Body of pancreas (tissue), 4 donors: ENCODE data around the gene AGBL4. TPM values are rescaled to one million over a fixed set of nuclear protein-coding genes. Genes with fewer than 3 reads are reported as not detected.

Experiments used
- ATAC-seq: fragments of 150-250 bp; one replicate; pipeline ENCODE4 v1.9.1; 2016
- DNase-seq, 4 donors: peaks; one replicate each; pipeline ENCODE4 v3.0.0-alpha.2; 2019
- H3K27ac ChIP-seq, 4 donors: fragments of 200-600 bp; sonication (generic); 1 replicate in 3 of 4; 2 replicates in 1 of 4; pipeline versions ENCODE4 v1.5.1 to v1.6.1; 2016 to 2019; ENCODE audit warnings: mild to moderate bottlenecking in 1 of 4, mixed read lengths in 1 of 4, moderate library complexity in 1 of 4
- H3K27me3 ChIP-seq, 2 donors: fragments of 200-600 bp; sonication (generic); one replicate each; pipeline ENCODE4 v1.6.0; 2016; ENCODE audit warnings: mild to moderate bottlenecking in 1 of 2
- H3K36me3 ChIP-seq, 2 donors: fragments of 200-600 bp; sonication (generic); replicated peaks in 1 of 2; 2 replicates each; pipeline ENCODE4 v1.5.1; 2016; ENCODE audit warnings: low read depth in 2 of 2; ENCODE audit not compliant: insufficient read depth in 1 of 2
- H3K4me1 ChIP-seq: fragments of 200-600 bp; sonication (generic); one replicate; pipeline ENCODE4 v1.6.0; 2016
- H3K4me3 ChIP-seq, 2 donors: fragments of 200-600 bp; sonication (generic); 1 replicate in 1 of 2; 2 replicates in 1 of 2; pipeline ENCODE4 v1.5.1; 2016 to 2019
- H3K9me3 ChIP-seq, 3 donors: fragments of 200-600 bp; sonication (generic); 1 replicate in 2 of 3; 2 replicates in 1 of 3; pipeline ENCODE4 v1.5.1; 2016
- CTCF ChIP-seq, 7 experiments: fragments of 450-650 bp in 4 of 7; fragments of 200-600 bp in 3 of 7; sonication (generic) in 3 of 7; IDR thresholded peaks; one replicate each; pipeline ENCODE4 v1.5.1; 2016 to 2019; ENCODE audit warnings: antibody characterized with exemption in 7 of 7
- POLR2A ChIP-seq, 3 donors: fragments of 450-650 bp; IDR thresholded peaks; one replicate each; pipeline ENCODE4 v1.6.1; 2016; ENCODE audit warnings: antibody characterized with exemption in 3 of 3, mild to moderate bottlenecking in 2 of 3
- WGBS, 2 donors: methylation state at CpG; one replicate each; pipeline ENCODE4 v1.1.5; 2017; 5-methylcytosine and 5-hydroxymethylcytosine counted together
- intact Hi-C: fragments of 100-400 bp; cut with DNase I; formaldehyde crosslinking; loops from one replicate; pipeline ENCODE4 v1.15.1; 2023
- total RNA-seq, 2 donors: library from RNA; depleted of rRNA; stranded (reverse); fragments of >200 nt; gene quantifications; one replicate each; pipeline ENCODE4 v1.1.0, GENCODE V29; 2016

AGBL4 gene
- total RNA-seq, 2 donors from 2014 or later = 0.33 to 0.78 TPM

- no peaks in the 10 kb centered on the region for H3K36me3 ChIP-seq
- TF ChIP-seq CTCF (IDR thresholded peaks at IDR 0.05) = no peak
- TF ChIP-seq POLR2A (IDR thresholded peaks at IDR 0.05) = no peak
- H3K4me3 ChIP-seq = no peak overlapping the region
- DNase-seq = peak in 3 of 4 donors; percentile 13 to 27 (median 26)
- WGBS, 2 donors = 52 to 57% methylated on average over 8 of the region's 8 CpGs
- H3K9me3 ChIP-seq = no peaks in the 10 kb centered on the region
- no peaks in the 10 kb centered on the region for H3K27me3 ChIP-seq
- intact Hi-C loops = no loop called here
- H3K27ac ChIP-seq = no peak overlapping the region
- H3K4me1 ChIP-seq = no peaks in the 10 kb centered on the region
- ATAC-seq = no peak
Measured at GRCh38 chr1:48917901-48918603, 1105.7 kb downstream of the AGBL4 start.

DNA sequence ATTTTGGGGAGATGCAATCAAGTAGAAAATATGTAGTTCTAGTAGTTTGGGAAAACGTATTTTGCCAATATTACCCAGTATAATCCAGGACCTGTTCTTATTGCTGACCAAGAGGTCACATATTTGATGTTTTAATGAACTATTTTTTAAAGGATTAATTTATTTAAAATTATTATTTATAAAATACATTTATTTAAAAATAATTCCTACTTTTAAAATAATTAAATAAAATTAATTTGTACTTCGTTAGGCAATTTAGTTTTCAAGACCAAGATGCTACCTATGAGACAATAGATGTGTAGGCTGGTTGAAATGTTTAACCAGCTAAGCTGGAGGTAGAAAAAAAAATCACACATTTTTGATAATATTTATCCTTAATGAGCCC lies 1106.7 kb downstream of the AGBL4 start:
- TF ChIP-seq CTCF (IDR thresholded peaks at IDR 0.05) = no peak
- WGBS, 2 donors = 66 to 79% methylated on average over 2 of the region's 2 CpGs
- intact Hi-C loops = no loop called here
- Histone ChIP-seq H3K27ac (no peak overlapping the region), H3K4me3 (no peak overlapping the region), H3K36me3 (no peaks in the 10 kb centered on the region), H3K9me3 (no peaks in the 10 kb centered on the region), H3K27me3 (no peaks in the 10 kb centered on the region), H3K4me1 (no peaks in the 10 kb centered on the region)
- DNase-seq (no peak), ATAC-seq (no peak)

GRCh38 chr1:48916130-48917069 lies 1107.4 kb downstream of the AGBL4 start:
- 24 to 30% methylated on average over 5 of the region's 5 CpGs for WGBS, 2 donors
- Histone ChIP-seq H3K9me3 (no peaks in the 10 kb centered on the region), H3K27ac (no peak overlapping the region), H3K4me3 (no peak overlapping the region), H3K27me3 (no peaks in the 10 kb centered on the region), H3K36me3 (no peaks in the 10 kb centered on the region), H3K4me1 (no peaks in the 10 kb centered on the region)
- intact Hi-C loops = no loop called here
- TF ChIP-seq POLR2A (IDR thresholded peaks at IDR 0.05) = no peak
- TF ChIP-seq CTCF (IDR thresholded peaks at IDR 0.05) = peak in 6 of 7 experiments; percentile 10 to 44 (median 30)
- ATAC-seq (peak; percentile 33), DNase-seq (peak in 2 of 4 donors; percentile 7 to 9)

DNA sequence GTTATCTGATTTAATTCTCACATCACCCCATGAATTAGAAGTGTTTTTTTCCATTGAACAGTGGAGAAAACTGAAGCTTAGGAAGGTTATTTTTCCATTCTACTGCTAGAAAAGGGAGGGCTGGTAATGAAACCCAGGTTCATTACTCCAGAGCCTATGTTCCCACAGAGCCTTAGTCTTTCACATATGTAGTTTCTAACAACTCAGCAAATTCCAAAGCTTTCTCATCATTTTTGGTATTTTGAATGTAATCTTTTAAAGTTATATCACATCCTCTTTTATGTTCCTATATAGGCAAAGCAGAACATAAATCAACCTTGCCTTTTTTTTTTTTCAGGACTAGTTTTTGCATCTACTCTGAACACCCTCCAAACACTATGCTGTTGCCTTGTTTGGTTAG lies 1115.1 kb downstream of the AGBL4 start:
- no peak overlapping the region for H3K4me3 ChIP-seq
- intact Hi-C loops = no loop called here

More for the DNA sequence above, 1115.1 kb downstream of the AGBL4 start:
- no peak for DNase-seq
- no peak overlapping the region for H3K27ac ChIP-seq
- no peaks in the 10 kb centered on the region for H3K9me3 ChIP-seq
- H3K36me3 ChIP-seq = no peaks in the 10 kb centered on the region
- H3K4me1 ChIP-seq = no peaks in the 10 kb centered on the region
- H3K27me3 ChIP-seq = no peaks in the 10 kb centered on the region
- ATAC-seq = no peak
- TF ChIP-seq POLR2A (IDR thresholded peaks at IDR 0.05) (no peak), CTCF (IDR thresholded peaks at IDR 0.05) (no peak)
